Left colon (tissue), 2 donors: ENCODE measurements around the gene FAM98C. TPM values are rescaled to one million over a fixed set of nuclear protein-coding genes. Genes with fewer than 3 reads are reported as not detected.
A peak's percentile ranks its signal among the peaks of the same experiment; 100 is the strongest.

ENCODE experiments used
- ATAC-seq: fragments of 200-7000 bp; cut with Tn5 transposase; one replicate; pipeline ENCODE4 v1.9.1; 2020; ENCODE audit warnings: mild to moderate bottlenecking, moderate library complexity
- DNase-seq, 2 donors: peaks; one replicate each; pipeline ENCODE4 v3.0.0-alpha.2; 2020
- intact Hi-C, 2 donors: fragments of 100-400 bp; cut with DNase I in 1 of 2; cut with micrococcal nuclease in 1 of 2; formaldehyde crosslinking; loops; one replicate each; pipeline versions ENCODE4 v1.11.2 to v1.14.0; 2022; cut with DNase I, micrococcal nuclease
- total RNA-seq, 2 donors: library from RNA; stranded (reverse); fragmentation: NEBNext Ultra II Directional; extraction: Animal tissue kit (Norgen Biotek cat#: 25700); gene quantifications; one replicate each; pipeline ENCODE4 v1.2.1, GENCODE V29; 2021
- donor health status: DM: no; HTN: no; CAD: no.
- donor health status: DM: yes; HTN: yes; CAD: no.

FAM98C gene
- total RNA-seq, 2 donors from 2014 or later: 33.2 to 37.4 TPM

- intact Hi-C loops: no loop called here
Observed at GRCh38 chr19:38375098-38375493, 27.8 kb upstream of the FAM98C start.

GRCh38 chr19:38375748-38376147 lies 27.1 kb upstream of the FAM98C start:
- DNase-seq (no peak), ATAC-seq (no peak)
- intact Hi-C loops: no loop called here

More at GRCh38 chr19:38375098-38375493, 27.8 kb upstream of the FAM98C start:
- DNase-seq (no peak), ATAC-seq (peak; percentile 21)

GRCh38 chr19:38376576-38376975 lies 26.3 kb upstream of the FAM98C start:
- DNase-seq (no peak), ATAC-seq (no peak)
- intact Hi-C loops: no loop called here

DNA sequence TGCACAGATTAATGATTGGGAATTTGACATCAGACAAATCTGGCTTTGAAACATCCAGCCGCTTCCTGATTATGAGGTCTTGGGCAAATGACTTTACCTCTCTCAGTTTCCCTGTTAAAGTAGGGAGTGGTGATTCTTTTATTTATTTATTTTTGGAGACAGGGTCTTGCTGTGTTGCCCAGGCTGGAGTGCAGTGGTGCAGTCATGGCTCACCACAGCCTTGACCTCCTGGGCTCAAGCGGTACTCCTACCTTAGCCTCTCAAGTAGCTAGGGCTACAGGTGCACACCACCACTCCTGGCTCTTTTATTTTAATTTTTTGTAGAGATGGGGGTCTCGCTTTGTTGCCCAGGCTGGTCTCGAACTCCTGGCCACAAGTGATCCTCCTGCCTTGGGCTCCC lies 25.8 kb upstream of the FAM98C start:
- intact Hi-C loops: no loop called here
- ATAC-seq: no peak
- no peak for DNase-seq

DNA sequence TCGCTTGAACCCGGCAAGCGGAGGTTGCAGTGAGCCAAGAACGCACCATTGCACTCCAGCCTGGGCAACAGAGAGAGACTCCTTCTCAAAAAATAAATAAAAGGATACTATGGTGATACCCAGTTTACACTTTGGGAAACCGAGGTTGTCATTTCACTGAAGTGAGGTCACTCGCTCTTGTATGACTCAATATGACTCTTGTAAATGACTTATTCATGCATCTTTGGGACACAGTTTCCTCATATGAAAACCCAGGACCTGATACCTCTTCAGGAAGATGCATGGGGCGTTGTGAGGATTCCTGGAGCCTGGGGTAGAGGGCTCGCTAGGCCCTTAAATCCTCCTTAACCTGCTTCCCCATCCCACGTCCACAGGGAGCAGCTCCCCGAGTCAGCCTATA lies 24.0 kb upstream of the FAM98C start:
- intact Hi-C loops: no loop called here
- DNase-seq (no peak), ATAC-seq (no peak)

- intact Hi-C loops: no loop called here
- ATAC-seq: no peak
- no peak for DNase-seq
Observed at GRCh38 chr19:38381138-38381537, 21.8 kb upstream of the FAM98C start.

- DNase-seq: no peak
- no peak for ATAC-seq
- intact Hi-C loops: no loop called here
Observed at GRCh38 chr19:38383184-38383583, 19.7 kb upstream of the FAM98C start.

GRCh38 chr19:38383743-38384142 lies 19.1 kb upstream of the FAM98C start:
- DNase-seq (no peak), ATAC-seq (no peak)
- intact Hi-C loops: no loop called here

DNA sequence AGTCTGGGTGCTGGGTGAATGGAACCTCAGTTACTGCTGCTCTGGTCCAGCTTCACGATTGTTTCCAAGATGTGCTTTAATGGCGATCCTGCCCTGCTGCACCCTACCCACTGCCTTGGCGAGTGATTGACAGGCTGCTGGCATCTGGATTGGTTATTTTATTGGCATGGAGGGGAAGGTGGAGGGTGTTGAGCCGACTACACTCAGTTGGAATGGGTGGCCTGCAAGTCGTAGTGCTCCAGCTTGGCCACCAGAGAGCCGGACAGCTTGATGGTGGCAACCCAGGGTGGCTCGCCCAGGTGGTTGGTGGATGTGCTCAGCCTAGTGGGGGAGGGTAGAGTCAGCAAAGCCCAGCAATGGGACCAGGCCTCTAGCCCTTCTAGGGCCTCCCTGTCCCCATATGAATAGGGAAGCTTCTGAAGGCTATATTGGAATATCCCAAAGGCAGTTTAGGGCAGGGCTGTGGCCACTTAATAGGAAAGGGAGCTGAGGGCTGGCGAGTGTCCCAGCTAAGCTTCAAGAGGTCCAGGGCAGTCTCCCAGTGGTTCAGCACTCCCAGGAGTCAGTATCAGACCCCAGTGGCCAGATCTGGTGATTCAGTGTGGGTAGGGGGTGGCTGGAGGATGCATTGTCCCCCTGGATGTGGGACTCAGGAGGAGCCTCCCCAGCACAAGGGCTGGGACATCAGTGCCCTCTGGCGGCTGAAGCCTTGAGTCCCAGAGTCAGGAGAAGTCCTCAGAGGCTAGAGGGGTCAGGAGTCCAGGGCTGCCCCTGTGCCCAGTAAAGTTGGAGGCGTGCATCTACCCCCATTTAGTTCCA lies 18.5 kb upstream of the FAM98C start:
- intact Hi-C loops: no loop called here
- DNase-seq: no peak
- no peak for ATAC-seq

DNA sequence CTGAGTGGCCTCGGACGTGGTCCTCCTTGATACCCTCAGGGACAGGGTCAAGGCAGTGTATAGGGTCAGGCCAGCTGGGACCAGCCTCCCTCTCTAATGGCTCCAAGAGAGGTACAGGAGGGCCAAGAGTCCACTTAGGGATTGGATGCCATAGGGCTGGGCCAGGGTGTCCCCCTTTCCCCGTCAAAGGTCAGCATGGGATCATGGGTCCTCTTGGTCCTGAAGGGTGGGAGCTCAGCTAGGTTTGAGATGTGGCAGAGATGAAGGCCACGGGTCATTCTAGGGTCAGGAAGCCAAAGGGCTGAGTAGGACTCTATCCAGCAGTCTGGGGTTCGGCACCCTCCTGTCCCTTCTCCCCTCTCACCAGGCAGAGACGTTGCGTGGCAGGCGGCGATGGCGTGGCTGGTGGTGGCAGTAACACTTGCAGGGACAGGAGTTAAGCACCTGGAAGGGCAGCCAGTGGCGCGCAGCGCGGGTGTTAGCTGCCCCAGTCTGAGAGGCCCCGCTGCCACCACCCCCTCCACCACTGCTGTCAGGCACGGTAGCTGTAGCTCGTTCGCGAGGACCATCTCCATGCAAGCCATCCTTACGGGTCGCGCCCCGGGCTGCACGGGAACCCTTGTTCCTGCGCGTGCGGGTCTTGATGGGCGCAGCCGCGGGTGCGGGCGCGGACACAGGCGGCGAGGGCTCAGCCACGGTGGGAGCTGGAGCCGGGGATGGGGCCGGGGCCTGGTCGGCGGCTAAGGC lies 17.7 kb upstream of the FAM98C start:
- ATAC-seq (no peak), DNase-seq (no peak)
- intact Hi-C loops: no loop called here

DNA sequence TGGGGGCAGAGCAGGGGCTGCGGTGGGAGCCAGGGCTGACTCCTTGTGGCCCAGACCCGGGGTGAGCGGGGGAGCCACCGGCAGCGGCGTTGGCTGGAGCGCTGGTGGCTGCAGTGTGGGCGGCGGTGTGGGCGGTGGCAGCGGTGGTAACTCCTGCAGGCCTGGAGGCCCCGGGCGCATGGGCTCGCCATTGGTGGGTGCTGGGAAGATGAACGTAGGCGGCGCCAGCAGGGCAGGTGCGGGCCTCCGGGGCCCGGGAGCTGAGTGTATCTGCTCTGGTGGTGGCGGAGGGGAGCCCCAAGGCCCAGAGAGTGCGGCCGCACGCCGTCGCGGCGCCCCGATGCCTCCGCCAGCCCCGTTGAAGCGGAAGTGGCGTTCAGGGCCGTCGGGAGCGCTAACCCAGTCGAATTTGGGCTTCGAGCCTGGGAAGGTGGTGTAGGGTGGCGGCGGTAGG lies 17.1 kb upstream of the FAM98C start:
- no peak for ATAC-seq
- no peak for DNase-seq
- intact Hi-C loops: no loop called here

GRCh38 chr19:38386300-38386970 lies 16.5 kb upstream of the FAM98C start:
- DNase-seq (peak in 1 of 2 donors; percentile 29), ATAC-seq (no peak)
- intact Hi-C loops: no loop called here

DNA sequence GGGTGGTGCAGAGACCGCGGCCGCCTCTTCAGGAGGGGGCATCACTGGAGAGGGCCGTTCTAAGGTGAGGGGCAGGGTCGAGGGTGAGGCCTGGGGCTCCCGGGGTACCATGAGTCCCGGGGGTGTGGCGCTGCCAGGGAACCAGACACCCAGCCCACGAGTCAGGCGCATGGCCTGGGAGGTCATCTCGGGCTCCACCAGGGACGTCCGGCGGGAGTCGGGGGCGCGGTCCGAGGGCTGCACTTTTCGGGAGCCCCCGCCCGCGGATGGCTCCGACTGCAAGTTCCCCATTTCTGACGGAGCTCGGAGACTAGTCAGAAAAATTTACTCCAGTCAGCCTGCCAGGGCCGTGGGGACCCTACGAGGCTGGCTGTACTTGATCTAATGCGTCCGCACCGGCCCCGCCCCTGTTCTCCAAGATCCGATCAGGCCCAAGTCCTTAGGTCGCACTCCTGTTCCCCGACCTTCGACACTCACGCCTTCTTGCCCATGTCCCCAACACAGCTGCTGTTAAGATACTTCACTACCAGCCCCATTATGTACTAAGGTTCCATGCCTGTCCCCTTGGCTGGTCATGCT lies 15.8 kb upstream of the FAM98C start:
- peak in 1 of 2 donors; percentile 54 for DNase-seq
- intact Hi-C loops: no loop called here

GRCh38 chr19:38387550-38388348 lies 15.1 kb upstream of the FAM98C start, which contains the start of gene GGN:
GGN (minus strand) TSS chr19:38388034; CDS start chr19:38387261, 773 bp downstream.
- ATAC-seq: peak; percentile 87
- peak; percentile 85 to 88 for DNase-seq
- intact Hi-C loops: no loop called here

More for the DNA sequence above, 15.8 kb upstream of the FAM98C start:
- ATAC-seq: peak; percentile 41

GRCh38 chr19:38388349-38389100 lies 14.4 kb upstream of the FAM98C start, which contains the start of gene SPRED3:
SPRED3 (plus strand) TSS chr19:38388697; CDS start chr19:38390303, 1,606 bp downstream.
- ATAC-seq (no peak), DNase-seq (peak in 1 of 2 donors; percentile 24)
- intact Hi-C loops: no loop called here

GRCh38 chr19:38389101-38389925 lies 13.6 kb upstream of the FAM98C start:
- no peak for ATAC-seq
- intact Hi-C loops: no loop called here
- DNase-seq: no peak
